K562 (cell line): Measurements from ENCODE around the gene ADAMTS2. TPM values are rescaled to one million over a fixed set of nuclear protein-coding genes. Genes with fewer than 3 reads are reported as not detected.

ENCODE experiments used
- ATAC-seq: fragments of 200-7000 bp; cut with Tn5 transposase; 3 replicates; pipeline ENCODE4 v1.9.1; 2020; ENCODE audit warnings: moderate library complexity
- BruUV-seq: library from RNA; stranded (reverse); fragments of 400-500 nt; replicated peaks from 2 replicates; lab custom pipeline; 2021; lab: Mats Ljungman, UMichigan
- CTCF ChIA-PET: fragments of 300-600 bp; formaldehyde crosslinking; extraction: SDS; loops from one replicate; lab custom pipeline; 2021; ENCODE audit warnings: low intra/inter-chr PET ratio; lab: Yijun Ruan, JAX
- POLR2A ChIA-PET: fragments of 300-600, 350-650 bp; sonication (Branson Sonifier 250); formaldehyde crosslinking; extraction: SDS; loops from one replicate; lab custom pipeline; 2021; ENCODE audit warnings: antibody characterized with exemption, inconsistent platforms; lab: Yijun Ruan, JAX
- DNase-seq, 4 experiments: peaks; one replicate each; pipeline versions ENCODE4 v3.0.0 to v3.0.0-alpha.2; 2011 to 2018; ENCODE audit warnings: low spot score in 3 of 4, mixed read lengths in 3 of 4; ENCODE audit errors: extremely low read depth in 1 of 4
- FAIRE-seq: peaks from 2 replicates; lab custom pipeline; 2011; peaks lifted over from hg19 to GRCh38; lab: Jason Lieb, UNC
- H2AFZ ChIP-seq: 2 replicates; pipeline ENCODE4 v1.6.0; 2011; ENCODE audit warnings: low read depth, low read length, control low read depth, inconsistent platforms
- H3K27ac ChIP-seq: fragments of 200-600 bp; 3 replicates; pipeline ENCODE4 v1.8.0; 2011; ENCODE audit warnings: low read depth, mild to moderate bottlenecking, control low read depth, inconsistent platforms, low read length, moderate library complexity, mixed read lengths; ENCODE audit errors: extremely low read depth
- H3K27me3 ChIP-seq, 2 experiments: fragments of 300-600 bp in 1 of 2; 2 replicates in 1 of 2; 3 replicates in 1 of 2; pipeline versions ENCODE4 v1.6.0 to v1.8.0; 2011; ENCODE audit warnings: inconsistent platforms in 2 of 2, low read length in 2 of 2, mild to moderate bottlenecking in 1 of 2, mixed read lengths in 1 of 2, moderate library complexity in 1 of 2; ENCODE audit not compliant: control insufficient read depth in 2 of 2, insufficient read depth in 2 of 2
- H3K36me3 ChIP-seq: fragments of 300-600 bp; 3 replicates; pipeline ENCODE4 v1.8.0; 2011; ENCODE audit warnings: mild to moderate bottlenecking, low read length, inconsistent platforms; ENCODE audit not compliant: control insufficient read depth, insufficient read depth
- H3K4me1 ChIP-seq, 2 experiments: fragments of 200-600 bp in 1 of 2; replicated peaks in 1 of 2; 2 replicates in 1 of 2; 3 replicates in 1 of 2; pipeline versions ENCODE4 v1.5.1 to v1.8.0; 2011; ENCODE audit warnings: inconsistent platforms in 2 of 2, low read length in 2 of 2, mild to moderate bottlenecking in 1 of 2, mixed read lengths in 1 of 2, moderate library complexity in 1 of 2; ENCODE audit not compliant: control insufficient read depth in 2 of 2, insufficient read depth in 2 of 2
- H3K4me2 ChIP-seq: 2 replicates; pipeline ENCODE4 v1.6.1; 2011; ENCODE audit warnings: low read length, control low read depth, inconsistent platforms, mixed read lengths; ENCODE audit not compliant: insufficient read depth
- H3K4me3 ChIP-seq: fragments of 200-600 bp; sonication (generic), shearing (Covaris generic); 2 replicates; pipeline ENCODE4 v1.5.1; 2016; ENCODE audit warnings: control low read depth, inconsistent platforms
- H3K79me2 ChIP-seq: fragments of 200-600 bp; 3 replicates; pipeline ENCODE4 v1.8.0; 2011; ENCODE audit warnings: low read length, inconsistent platforms; ENCODE audit not compliant: control insufficient read depth, insufficient read depth
- H3K9ac ChIP-seq, 2 experiments: 2 replicates each; pipeline versions ENCODE4 v1.6.0 to v1.6.1; 2011; ENCODE audit warnings: low read depth in 2 of 2, low read length in 2 of 2, control low read depth in 1 of 2, inconsistent platforms in 1 of 2, mild to moderate bottlenecking in 1 of 2, mixed read lengths in 1 of 2; ENCODE audit not compliant: insufficient read depth in 1 of 2
- H3K9me1 ChIP-seq: one replicate; pipeline ENCODE4 v1.6.0; 2011; ENCODE audit warnings: inconsistent platforms, mild to moderate bottlenecking, low read length, moderate library complexity; ENCODE audit not compliant: control insufficient read depth, insufficient read depth
- H3K9me3 ChIP-seq: replicated peaks from 2 replicates; pipeline ENCODE4 v1.5.1; 2011; ENCODE audit warnings: low read depth, low read length, inconsistent platforms; ENCODE audit not compliant: control insufficient read depth, insufficient read depth
- H4K20me1 ChIP-seq: replicated peaks from 2 replicates; pipeline ENCODE4 v1.6.1; 2011; ENCODE audit warnings: low read length, inconsistent platforms, mixed read lengths; ENCODE audit not compliant: control insufficient read depth, insufficient read depth
- CBX8 ChIP-seq: fragments of 200-600 bp; sonication (generic); IDR thresholded peaks from 2 replicates; pipeline ENCODE4 v1.6.1; 2012; ENCODE audit warnings: borderline replicate concordance, mixed run types, low read depth, mild to moderate bottlenecking, moderate library complexity, mixed read lengths, low read length, control low read depth, inconsistent platforms; ENCODE audit not compliant: poor library complexity, severe bottlenecking; ENCODE audit errors: extremely low read depth
- GABPA ChIP-seq: fragments of 200-800 bp; sonication (Bioruptor generic); conservative IDR thresholded peaks from 2 replicates; pipeline ENCODE4 v1.6.1; 2016; ENCODE audit warnings: low read depth, missing genetic modification characterization, missing compliant biosample characterization
- KAT8 ChIP-seq: fragments of 450-650 bp; IDR thresholded peaks from 2 replicates; pipeline ENCODE4 v1.6.1; 2016; ENCODE audit warnings: low read depth, mild to moderate bottlenecking
- NFE2L1 ChIP-seq: fragments of 450-650 bp; IDR thresholded peaks from 2 replicates; pipeline ENCODE4 v1.6.1; 2016; ENCODE audit warnings: missing genetic modification characterization, low read depth, mild to moderate bottlenecking, missing compliant biosample characterization, moderate library complexity, borderline replicate concordance
- NFRKB ChIP-seq: fragments of 450-650 bp; IDR thresholded peaks from 2 replicates; pipeline ENCODE4 v1.6.1; 2016; ENCODE audit warnings: low read depth
- PYGO2 ChIP-seq: fragments of 450-650 bp; IDR thresholded peaks from 2 replicates; pipeline ENCODE4 v1.6.1; 2016; ENCODE audit warnings: mild to moderate bottlenecking, missing genetic modification characterization, moderate library complexity, missing compliant biosample characterization
- RBM25 ChIP-seq: fragments of 200-400 bp; formaldehyde crosslinking; IDR thresholded peaks from 2 replicates; pipeline ENCODE4 v1.6.1; 2018; ENCODE audit warnings: low read length, low read depth, moderate library complexity; ENCODE audit not compliant: severe bottlenecking
- TARDBP ChIP-seq: fragments of 450-650 bp; IDR thresholded peaks from 2 replicates; pipeline ENCODE4 v1.6.1; 2016
- TBP ChIP-seq: optimal IDR thresholded peaks from 2 replicates; pipeline ENCODE3; 2011; ENCODE audit warnings: low read depth, low read length, improper control_type of control experiment
- U2AF1 ChIP-seq: fragments of 200-400 bp; formaldehyde crosslinking; optimal IDR thresholded peaks from 2 replicates; pipeline ENCODE3; 2017; ENCODE audit warnings: mild to moderate bottlenecking, low read depth, low read length, moderate library complexity
- ZNF133 ChIP-seq: fragments of 250-450 bp; sonication (Bioruptor Pico); IDR thresholded peaks from 2 replicates; pipeline ENCODE4 v1.4.0; 2020; ENCODE audit warnings: mild to moderate bottlenecking
- WGBS: fragments of 100-300 bp; shearing (Covaris generic); methylation state at CpG from one replicate; pipeline ENCODE4 v1.1.6; 2016; ENCODE audit warnings: low coverage, mixed read lengths; ENCODE audit not compliant: insufficient coverage; ENCODE audit errors: missing lambda C conversion rate; 5-methylcytosine and 5-hydroxymethylcytosine counted together
- in situ Hi-C: fragments of 300-500 bp; cut with MboI; formaldehyde crosslinking; loops from 4 replicates; pipeline ENCODE4 v1.15.0; 2018; ENCODE audit warnings: inconsistent platforms, mixed read lengths
- intact Hi-C: fragments of 100-400 bp; cut with micrococcal nuclease; formaldehyde crosslinking; loops from 2 replicates; pipeline ENCODE4 v1.14.2; 2022
- polyA plus RNA-seq, 8 experiments: library from polyadenylated mRNA; depleted of rRNA in 4 of 8; stranded (reverse) in 5 of 8; unstranded in 3 of 8; fragments of >200 nt; fragmentation: Nextera tagmentation in 2 of 8; fragmentation: Illumina TruSeq in 1 of 8; extraction: Ambion mirVana in 2 of 8; extraction: Trizol in 1 of 8; gene quantifications; 2 replicates each; pipeline versions ENCODE4 v1.2.1 to v1.2.3, GENCODE V29; 2011 to 2014; ENCODE audit warnings: inconsistent platforms in 1 of 8, missing spikeins in 1 of 8
- total RNA-seq, 7 experiments: library from RNA; depleted of rRNA in 6 of 7; stranded (reverse); fragments of >200 nt in 6 of 7; fragmentation: Illumina TruSeq in 2 of 7; extraction: Trizol in 2 of 7; gene quantifications; 2 replicates each; pipeline versions ENCODE4 v1.2.1 to v1.2.3, GENCODE V29; 2011 to 2021; ENCODE audit warnings: low replicate concordance in 1 of 7

Gene ADAMTS2
- total and polyA plus RNA-seq, 9 of the 15 experiments (the other 6 are each of a cell fraction or from before 2014, with no cell fraction given): not detected

DNA sequence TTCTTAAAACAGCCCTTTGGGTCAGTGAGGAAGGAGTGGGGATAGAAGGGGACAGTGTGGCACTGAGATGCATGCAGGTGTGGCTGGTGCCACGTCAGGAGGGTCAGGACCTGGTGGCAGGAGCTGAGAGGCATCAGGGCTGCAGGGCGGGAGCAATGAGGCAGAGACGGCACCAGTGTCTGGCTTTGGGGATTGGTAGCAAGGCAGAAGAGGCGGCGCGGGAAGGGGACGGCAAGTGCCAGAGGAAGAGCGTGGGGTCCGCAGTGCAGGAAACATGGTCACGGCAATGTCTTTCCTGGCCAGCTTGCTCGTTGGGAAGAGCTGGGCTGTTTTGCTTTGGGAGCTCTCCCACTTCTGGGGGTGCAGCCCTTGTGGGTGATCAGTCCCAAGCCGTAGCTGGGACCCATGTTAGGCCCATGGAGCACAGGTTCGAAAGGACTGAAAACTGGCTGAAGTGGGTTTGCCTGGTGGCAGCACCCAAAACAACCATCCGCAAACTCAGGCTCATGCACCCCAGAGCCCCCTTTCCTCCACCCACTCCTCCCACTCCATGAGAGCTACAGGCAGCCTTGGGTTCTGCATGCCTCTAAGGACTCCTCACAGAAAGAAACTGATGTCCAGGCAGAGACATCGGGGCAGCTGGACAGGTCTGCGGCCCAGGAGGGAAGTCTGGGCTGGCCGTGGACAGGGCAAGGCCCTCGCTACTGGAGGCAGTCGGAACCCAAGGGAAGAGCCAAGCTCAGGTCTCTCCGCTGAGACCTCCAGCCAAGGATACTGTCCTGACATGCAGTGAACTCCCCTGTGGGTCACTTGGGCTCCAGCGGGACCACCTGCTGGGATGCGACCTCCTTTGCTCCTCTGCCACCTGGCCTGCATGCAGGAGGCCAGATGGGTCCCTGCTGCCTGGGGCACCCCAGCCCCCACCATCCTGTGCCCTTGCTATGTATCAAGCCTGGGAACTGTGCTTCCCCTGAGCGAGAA lies 180.6 kb downstream of the ADAMTS2 start:
- POLR2A ChIA-PET: no interaction called here
- in situ Hi-C loops (loop anchor here (5.0 kb wide), 1 partner anchor 333 kb away; no protein-coding TSS in a partner anchor), intact Hi-C loops (no loop called here)
- Histone ChIP-seq H3K9me3 (no peaks in the 10 kb centered on the region), H2AFZ (no peak overlapping the region), H3K36me3 (no peaks in the 10 kb centered on the region), H3K79me2 (no peaks in the 10 kb centered on the region), H3K4me2 (no peak overlapping the region), H4K20me1 (no peaks in the 10 kb centered on the region; the same call in 1 of the 2 replicates), H3K9ac (no peak overlapping the region), H3K9me1 (no peaks in the 10 kb centered on the region), H3K4me3 (no peak overlapping the region), H3K27ac (no peak overlapping the region), H3K27me3 (peaks cover 3 to 58% of the 10 kb centered on the region in 2 experiments; a peak in 3 of 5 replicates), H3K4me1 (peaks cover 0 to 14% of the 10 kb centered on the region in 2 experiments; a peak in 2 of 5 replicates)
- ATAC-seq (no peak), DNase-seq (no peak), FAIRE-seq (no peak)
- BruUV-seq: no TSS peak
- WGBS: 1% methylated on average over 23 of the region's 23 CpGs
- no peak for TF ChIP-seq NFRKB
- no peak for TF ChIP-seq TARDBP
- TF ChIP-seq ZNF133 (CRISPR knock-in tag): no peak
- TF ChIP-seq GABPA (tag): no peak
- no peak for TF ChIP-seq KAT8
- TF ChIP-seq NFE2L1 (tag): no peak
- TF ChIP-seq PYGO2 (tag): no peak
- no peak for TF ChIP-seq RBM25
- TF ChIP-seq U2AF1: no peak
- no peak for TF ChIP-seq CBX8
- no peak for TF ChIP-seq TBP
- CTCF ChIA-PET: no interaction called here
